D721Med (cell line): ENCODE measurements around the gene THOP1.

Experiments used
- DNase-seq: peaks from one replicate; pipeline ENCODE4 v3.0.0; 2011; ENCODE audit warnings: low spot score; ENCODE audit not compliant: insufficient read length
- FAIRE-seq: peaks from 2 replicates; lab custom pipeline; 2011; peaks lifted over from hg19 to GRCh38; lab: Jason Lieb, UNC
- TF ChIP-seq, protein P1 (sequence below): IDR thresholded peaks from 2 replicates; pipeline ENCODE4 v1.5.1; 2012; ENCODE audit warnings: mild to moderate bottlenecking, control low read depth; ENCODE audit not compliant: insufficient read depth; ENCODE audit errors: missing control alignments

The THOP1 gene

DNA sequence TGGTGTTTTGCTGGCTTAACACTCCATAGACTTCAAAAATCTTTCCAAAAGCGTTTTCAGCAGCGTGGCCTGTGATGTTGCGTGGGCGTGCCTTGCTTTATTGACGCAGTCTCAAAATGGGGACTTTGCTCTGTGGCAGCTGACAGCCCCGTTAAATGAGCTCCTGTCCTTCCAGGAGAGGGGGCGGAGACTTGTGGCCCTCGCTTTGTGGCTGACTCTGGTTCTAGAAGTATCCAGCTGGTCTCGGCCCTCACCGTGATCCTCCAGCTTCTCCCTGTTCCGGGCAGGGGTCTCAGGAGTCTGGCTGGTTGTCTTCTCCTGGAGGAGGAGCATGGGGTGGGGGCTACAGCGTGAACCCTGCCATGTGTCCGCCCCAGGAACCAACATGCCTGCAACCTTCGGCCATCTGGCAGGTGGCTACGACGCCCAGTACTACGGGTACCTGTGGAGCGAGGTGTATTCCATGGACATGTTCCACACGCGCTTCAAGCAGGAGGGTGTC lies 26.0 kb downstream of the THOP1 start:
- peak; percentile 13 for DNase-seq
- no peak for FAIRE-seq
- TF ChIP-seq, protein P1, sequence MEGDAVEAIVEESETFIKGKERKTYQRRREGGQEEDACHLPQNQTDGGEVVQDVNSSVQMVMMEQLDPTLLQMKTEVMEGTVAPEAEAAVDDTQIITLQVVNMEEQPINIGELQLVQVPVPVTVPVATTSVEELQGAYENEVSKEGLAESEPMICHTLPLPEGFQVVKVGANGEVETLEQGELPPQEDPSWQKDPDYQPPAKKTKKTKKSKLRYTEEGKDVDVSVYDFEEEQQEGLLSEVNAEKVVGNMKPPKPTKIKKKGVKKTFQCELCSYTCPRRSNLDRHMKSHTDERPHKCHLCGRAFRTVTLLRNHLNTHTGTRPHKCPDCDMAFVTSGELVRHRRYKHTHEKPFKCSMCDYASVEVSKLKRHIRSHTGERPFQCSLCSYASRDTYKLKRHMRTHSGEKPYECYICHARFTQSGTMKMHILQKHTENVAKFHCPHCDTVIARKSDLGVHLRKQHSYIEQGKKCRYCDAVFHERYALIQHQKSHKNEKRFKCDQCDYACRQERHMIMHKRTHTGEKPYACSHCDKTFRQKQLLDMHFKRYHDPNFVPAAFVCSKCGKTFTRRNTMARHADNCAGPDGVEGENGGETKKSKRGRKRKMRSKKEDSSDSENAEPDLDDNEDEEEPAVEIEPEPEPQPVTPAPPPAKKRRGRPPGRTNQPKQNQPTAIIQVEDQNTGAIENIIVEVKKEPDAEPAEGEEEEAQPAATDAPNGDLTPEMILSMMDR = no peak

DNA sequence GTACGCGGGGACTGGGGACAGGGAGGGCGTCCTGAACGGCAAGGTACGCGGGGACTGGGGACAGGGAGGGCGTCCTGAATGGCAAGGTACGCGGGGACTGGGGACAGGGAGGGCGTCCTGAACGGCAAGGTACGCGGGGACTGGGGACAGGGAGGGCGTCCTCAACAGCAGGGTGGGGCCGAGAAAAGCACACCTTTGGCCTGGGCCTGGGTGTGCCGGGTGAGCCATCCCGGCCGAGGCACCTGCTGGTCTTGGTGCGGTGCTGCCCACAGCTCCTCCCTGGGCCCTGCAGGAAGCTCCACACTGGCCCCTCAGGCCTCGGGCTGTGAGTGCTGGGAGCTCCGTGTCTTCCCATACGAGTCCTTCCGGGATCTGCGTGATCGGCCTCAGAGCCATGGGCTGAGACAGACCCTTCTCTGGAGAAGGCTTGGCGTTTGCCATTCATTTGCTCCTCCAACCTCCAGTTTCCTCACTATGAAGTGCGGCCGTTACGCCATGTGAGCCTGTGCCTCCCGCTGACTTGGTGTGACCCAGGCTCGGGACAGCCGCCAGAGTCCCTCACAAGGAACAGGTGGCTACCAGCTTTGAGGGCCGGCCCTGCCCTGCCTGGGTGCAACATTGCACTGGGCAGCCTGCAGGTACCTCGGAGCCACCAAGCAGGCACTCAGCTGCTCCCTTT lies 26.6 kb downstream of the THOP1 start:
- DNase-seq = no peak
- FAIRE-seq = no peak
- TF ChIP-seq, protein P1 = no peak

DNA sequence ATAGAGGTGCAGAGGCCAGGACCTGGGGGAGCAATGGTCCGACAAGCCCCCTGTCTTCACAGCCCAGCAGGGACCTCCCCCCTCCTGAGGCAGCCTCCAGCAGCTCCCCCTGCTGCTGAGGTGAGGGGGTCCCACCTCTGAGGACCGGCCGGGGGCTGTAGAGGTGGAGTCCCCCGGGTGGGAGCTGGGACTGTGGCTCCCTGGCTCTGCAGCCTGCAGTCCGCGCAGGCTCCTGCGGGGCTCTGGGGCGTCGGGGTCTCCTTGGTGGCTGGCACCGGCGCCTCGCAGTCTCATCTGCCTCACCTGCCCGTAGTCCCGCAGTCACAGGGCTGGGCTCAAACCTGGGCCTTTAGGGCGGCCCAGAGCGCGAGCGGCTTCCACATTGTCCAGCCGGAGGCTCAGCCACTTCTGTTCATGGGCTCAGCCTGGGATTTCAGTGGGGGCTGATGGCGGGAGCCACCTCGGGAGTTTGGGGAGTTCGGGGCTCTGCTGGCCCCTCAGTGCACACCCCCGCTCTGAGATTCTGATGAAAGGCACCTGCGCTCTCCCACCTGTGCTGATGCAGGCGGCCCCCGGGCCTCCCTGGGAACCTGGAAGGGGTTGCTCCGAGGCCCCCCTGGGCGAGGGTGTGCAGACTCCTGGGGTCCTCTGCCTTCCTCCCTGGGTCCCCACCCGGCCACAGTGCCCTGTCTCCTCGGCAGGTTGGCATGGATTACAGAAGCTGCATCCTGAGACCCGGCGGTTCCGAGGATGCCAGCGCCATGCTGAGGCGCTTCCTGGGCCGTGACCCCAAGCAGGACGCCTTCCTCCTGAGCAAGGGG lies 27.3 kb downstream of the THOP1 start:
- no peak for FAIRE-seq
- TF ChIP-seq, protein P1 = no peak
- no peak for DNase-seq

DNA sequence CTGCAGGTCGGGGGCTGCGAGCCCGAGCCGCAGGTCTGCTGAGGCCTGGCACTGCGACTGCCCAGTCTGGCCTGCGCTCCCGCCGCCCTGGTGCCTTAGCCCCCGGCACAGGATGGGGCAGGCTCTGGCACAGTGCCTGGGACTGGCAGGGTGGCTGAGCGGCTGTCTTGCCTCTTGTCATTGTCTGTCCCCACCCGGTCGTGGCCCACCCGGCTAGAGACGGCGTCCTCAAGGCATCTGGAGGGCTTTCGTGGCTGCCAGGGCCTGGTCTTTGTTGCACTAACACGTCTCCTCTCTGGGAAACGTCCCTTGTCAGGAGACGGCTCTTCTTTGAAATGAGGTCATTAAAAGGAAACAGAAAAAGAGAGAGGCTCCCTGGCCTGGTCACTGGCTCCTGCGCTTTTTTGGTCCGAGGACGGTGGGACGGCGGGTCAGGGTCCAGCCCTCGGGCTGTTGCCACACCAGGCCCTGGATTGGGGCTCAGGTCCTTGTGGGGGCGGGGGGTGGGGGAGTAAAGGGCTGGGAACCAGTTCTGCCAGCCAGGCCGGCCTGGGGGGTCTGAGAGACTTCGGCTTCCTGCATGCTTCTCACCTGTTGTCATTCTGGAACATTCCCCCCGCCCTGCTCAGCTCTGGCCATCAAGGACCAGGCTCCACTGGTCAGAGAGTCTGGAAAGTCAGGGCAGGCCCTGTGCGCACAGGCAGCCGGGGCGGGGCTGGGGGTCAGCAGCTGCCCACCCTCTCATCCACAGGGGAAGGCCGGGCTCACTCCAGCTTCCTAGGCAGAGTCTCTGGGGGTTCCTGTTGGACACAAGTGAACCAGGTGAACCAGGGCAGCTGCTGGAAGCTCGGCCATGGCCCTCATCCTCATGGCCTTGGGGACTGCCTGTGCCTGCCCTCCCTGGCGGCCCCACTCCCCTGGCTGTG lies 28.2 kb downstream of the THOP1 start:
- FAIRE-seq = no peak
- TF ChIP-seq, protein P1 = no peak
- peak; percentile 13 for DNase-seq

DNA sequence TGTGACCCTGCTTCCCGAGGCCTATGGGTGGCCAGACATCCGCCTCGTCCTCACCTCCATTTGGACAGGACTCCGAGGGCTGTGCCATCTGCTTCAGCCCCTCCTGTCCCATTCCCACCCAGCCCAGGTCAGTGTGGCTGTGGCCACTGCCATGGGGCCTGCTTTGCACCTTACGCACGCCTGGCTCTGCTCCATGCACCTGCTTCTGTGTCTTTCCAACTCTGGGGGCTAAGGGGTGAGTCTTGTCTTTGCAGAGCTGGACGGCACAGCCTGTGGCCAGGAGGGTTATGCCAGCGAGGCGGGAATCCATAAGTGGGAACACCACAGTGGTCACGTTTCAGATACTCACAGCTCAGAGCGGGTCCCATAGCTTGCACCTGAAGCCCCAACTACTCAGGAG lies 29.1 kb downstream of the THOP1 start:
- FAIRE-seq = no peak
- DNase-seq = peak; percentile 18
- TF ChIP-seq, protein P1 = no peak

DNA sequence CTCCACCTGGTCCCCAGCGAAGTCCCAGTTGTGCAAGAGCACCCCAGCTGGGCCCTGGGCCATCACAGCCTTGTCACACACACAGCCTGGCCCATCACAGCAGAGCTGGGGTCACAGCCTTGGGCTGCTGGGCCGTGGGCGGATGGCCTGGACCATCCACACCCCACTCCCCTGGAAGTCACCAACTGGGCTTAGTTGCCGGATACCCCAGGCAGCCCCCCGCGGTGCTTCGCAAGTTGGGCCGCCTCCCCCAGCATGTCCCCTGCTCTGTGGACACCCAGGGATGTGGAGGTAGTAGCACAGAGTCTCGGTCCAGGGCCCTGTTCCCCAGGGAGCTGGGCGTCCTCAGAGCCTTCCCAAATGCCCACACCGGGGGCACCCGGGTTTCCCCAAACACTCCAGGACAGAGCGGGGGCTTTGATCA lies 29.9 kb downstream of the THOP1 start:
- TF ChIP-seq, protein P1 = no peak
- no peak for FAIRE-seq
- peak; percentile 23 for DNase-seq
